Pons (tissue), 1 donor: Measurements from ENCODE around the gene GIMAP5.
A peak's percentile ranks its signal among the peaks of the same experiment; 100 is the strongest.
"Not testable (repeated sequence)": the region's sequence is repeated elsewhere in the genome, so short reads cannot be mapped to it uniquely, and the experiment has no call there.

Source experiments
- DNase-seq: peaks from one replicate; pipeline ENCODE4 v3.0.0-alpha.2; 2016; ENCODE audit warnings: low spot score

The GIMAP5 gene

GRCh38 chr7:150774131-150774530 is 36.9 kb downstream of the GIMAP5 start:
- not testable (repeated sequence) for DNase-seq

DNA sequence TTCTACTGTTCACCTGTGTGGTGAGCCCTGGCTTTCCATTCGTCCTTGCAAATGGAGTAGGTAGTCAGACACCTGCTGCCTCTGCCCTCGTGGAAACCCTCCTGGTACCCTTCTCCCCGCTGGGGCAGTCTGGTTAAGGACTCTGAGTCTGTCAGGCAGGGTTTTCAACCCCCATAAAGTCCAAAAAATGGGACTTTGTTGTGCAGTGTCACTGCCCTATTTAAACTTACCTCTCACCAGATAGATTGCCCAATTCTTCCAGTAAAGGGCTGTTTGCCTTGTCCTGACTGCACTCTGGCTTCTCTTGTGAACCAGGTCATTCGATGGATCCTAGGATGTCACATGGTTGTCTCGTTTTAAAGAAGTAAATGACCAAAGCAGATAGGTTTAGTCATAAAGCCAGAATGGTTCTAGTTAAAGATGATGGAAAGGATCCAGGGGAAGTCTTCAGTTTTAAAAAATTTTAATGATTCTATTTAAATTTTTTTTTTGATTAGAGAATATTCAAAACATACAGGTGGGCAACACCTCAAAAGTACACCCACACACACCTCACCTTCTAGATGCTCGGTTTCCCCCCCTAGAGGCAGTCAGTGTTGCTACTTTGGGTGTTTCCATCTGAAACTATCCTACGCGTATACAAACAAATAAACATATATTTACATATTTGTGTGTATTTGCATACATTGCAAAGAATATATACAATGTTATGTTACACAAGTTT is 41.0 kb downstream of the GIMAP5 start:
- no peak for DNase-seq

DNA sequence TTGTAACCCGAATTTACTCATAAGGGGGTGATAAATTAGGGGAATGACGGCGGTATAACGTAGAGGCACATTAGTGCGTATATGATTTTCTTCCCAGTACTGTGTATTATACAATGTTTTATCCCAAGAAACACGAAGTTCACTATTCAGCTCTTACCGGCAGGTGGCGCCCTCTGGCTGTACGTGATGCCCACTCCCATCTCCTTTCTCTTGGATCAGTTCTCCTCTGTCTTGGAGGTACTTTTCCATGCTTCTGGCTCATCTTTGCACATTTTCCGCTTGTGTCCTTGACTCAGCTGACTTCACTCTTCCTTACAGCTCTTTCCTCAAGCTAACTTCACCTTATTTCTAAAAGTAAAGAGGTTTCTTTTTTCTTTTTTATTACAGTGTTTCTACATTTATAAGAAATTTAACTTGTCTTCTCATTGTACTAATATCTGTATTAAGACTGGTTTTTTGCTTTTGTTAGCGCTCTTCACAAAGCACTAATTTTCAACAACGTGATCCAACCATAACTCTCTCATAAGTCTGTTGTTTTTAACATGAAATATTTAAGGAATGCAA is 41.6 kb downstream of the GIMAP5 start:
- peak; percentile 81 for DNase-seq

DNA sequence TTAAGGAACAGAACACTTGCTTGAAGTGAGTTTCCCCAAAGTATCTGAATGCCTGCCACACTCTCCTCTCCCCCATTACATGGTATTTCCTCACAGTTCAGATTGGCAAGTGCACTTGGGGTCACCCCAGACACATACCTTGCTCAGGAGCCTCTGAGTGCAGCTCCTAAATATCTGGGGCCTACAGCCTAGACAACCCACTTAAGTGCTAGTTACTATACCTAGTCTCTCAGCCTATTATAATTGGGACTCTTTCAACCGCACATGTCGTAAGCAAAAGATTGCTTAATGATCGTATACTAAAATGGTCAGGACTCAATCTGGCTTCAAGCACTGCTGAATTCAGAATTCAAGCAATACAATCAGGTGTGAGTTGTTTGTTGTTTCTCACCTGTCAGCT is 43.1 kb downstream of the GIMAP5 start:
- no peak for DNase-seq

DNA sequence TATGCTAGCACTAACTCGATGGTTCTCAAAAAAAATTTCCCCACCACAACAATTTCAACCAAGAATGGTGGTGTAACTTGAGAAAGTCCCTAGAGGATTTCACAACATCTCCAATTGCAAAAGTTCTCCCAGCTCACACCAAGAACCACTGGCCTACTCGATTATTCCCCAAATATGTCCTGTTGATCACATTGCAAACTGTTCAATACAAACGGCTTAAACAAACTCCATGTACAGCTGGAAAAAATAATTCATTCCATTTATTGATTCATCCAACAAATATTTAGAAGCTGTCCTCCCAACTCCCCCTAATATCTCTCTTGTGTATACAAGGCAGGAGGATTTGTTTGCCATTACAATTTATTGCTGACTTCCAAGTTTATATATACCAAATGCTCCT is 43.9 kb downstream of the GIMAP5 start:
- no peak for DNase-seq

DNA sequence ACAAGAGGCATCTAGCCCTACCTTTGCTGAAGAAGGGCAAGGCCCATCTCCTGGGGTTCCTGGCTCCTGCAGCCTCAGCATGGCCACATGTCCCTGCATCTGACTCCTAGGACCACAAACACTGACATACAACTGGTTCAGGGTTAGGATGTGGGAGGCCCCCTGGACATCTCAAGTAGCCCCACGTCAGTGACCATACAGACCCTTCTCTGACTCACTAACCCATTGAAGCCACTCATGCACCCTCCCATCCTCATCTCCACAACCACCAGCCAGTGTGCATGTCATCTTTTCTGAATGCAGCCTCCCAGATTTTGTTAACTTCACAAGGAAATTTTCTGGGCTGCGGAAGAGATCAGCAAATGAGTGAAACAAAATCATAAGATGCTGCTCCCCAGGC is 44.7 kb downstream of the GIMAP5 start:
- DNase-seq = no peak

DNA sequence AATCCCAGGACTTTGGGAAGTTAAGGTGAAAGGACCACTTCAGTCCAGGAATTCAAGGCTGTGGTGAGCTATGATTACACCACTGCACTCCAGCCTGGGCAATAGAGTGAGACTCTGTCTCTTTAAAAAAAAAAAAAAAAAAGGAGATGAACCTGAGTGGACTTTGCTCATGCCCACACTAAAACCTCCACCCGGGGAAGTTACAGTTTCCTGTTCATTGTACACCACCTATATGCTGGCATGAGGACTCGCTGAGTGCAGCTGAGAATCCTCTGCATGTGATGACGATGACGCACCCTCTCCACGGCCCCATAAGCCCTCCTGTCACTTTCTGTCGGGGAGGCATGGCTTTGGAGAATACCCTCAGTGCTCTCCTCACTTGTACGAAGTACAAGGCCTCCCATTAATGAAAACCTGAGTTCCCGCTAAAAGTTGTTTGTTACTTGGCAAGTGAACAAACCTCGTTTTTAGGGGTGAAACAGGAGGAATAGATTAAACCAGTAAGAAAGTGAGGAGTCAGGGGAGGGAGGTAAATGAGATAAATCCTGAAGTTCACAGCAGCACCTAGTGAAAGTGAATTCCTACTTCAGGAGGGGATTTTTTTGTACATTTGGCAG is 47.0 kb downstream of the GIMAP5 start:
- no peak for DNase-seq

GRCh38 chr7:150784954-150785353 is 47.7 kb downstream of the GIMAP5 start:
- no peak for DNase-seq

GRCh38 chr7:150787321-150788281 is 50.4 kb downstream of the GIMAP5 start:
- peak; percentile 83 for DNase-seq

GRCh38 chr7:150788474-150789269 is 51.5 kb downstream of the GIMAP5 start:
- DNase-seq = no peak

- no peak for DNase-seq
Measured at GRCh38 chr7:150790416-150791075, 53.3 kb downstream of the GIMAP5 start.

- no peak for DNase-seq
Measured at GRCh38 chr7:150791304-150791703, 54.1 kb downstream of the GIMAP5 start.

GRCh38 chr7:150791746-150792452 is 54.7 kb downstream of the GIMAP5 start:
- no peak for DNase-seq
